ENCODE measurements around the gene HAND2. TPM values are rescaled to one million over a fixed set of nuclear protein-coding genes. Genes with fewer than 3 reads are reported as not detected.

HAND2 gene
- total RNA-seq, 1 donor from 2014 or later = not detected

- Mint-ChIP-seq H3K36me3 (ENCODE audit: low read depth) (peaks cover 8% of the 10 kb centered on the region), H3K4me3 (no peak overlapping the region), H3K9me3 (peaks cover 3% of the 10 kb centered on the region), H3K4me1 (ENCODE audit: low read depth) (peaks cover 11% of the 10 kb centered on the region), H3K27ac (no peak overlapping the region), H3K27me3 (ENCODE audit: insufficient read depth) (peaks cover 80% of the 10 kb centered on the region)
- intact Hi-C loops (cut with micrococcal nuclease) = no loop called here
- DNase-seq (ENCODE audit: low spot score) = no peak
These were observed 18.2 kb downstream of the HAND2 start for GRCh38 chr4:173511787-173512361.

- no peak for DNase-seq (ENCODE audit: low spot score)
- Mint-ChIP-seq H3K9me3 (peaks cover 3% of the 10 kb centered on the region), H3K36me3 (ENCODE audit: low read depth) (peaks cover 6% of the 10 kb centered on the region), H3K27ac (no peak overlapping the region), H3K4me1 (ENCODE audit: low read depth) (peaks cover 17% of the 10 kb centered on the region), H3K27me3 (ENCODE audit: insufficient read depth) (peaks cover 75% of the 10 kb centered on the region), H3K4me3 (peak overlapping the region; percentile 37)
- intact Hi-C loops (cut with micrococcal nuclease) = loop anchor here (1.0 kb wide), 1 partner anchor 19 kb away; no protein-coding TSS in a partner anchor
These were observed 20.7 kb downstream of the HAND2 start for GRCh38 chr4:173509036-173510001.

- intact Hi-C loops (cut with micrococcal nuclease) = loop anchor here (1.0 kb wide), 1 partner anchor 20 kb away; no protein-coding TSS in a partner anchor
- Mint-ChIP-seq H3K4me1 (ENCODE audit: low read depth) (peaks cover 17% of the 10 kb centered on the region), H3K27ac (peak overlapping the region; percentile 23), H3K9me3 (peaks cover 3% of the 10 kb centered on the region), H3K27me3 (ENCODE audit: insufficient read depth) (peaks cover 77% of the 10 kb centered on the region), H3K4me3 (peak overlapping the region; percentile 37), H3K36me3 (ENCODE audit: low read depth) (peaks cover 6% of the 10 kb centered on the region)
- DNase-seq (ENCODE audit: low spot score) = no peak
These were observed 21.5 kb downstream of the HAND2 start for GRCh38 chr4:173508386-173509035.

GRCh38 chr4:173507471-173508385 is 22.3 kb downstream of the HAND2 start:
- Mint-ChIP-seq H3K4me3 (peak overlapping the region; percentile 49), H3K36me3 (ENCODE audit: low read depth) (peaks cover 6% of the 10 kb centered on the region), H3K4me1 (ENCODE audit: low read depth) (peaks cover 17% of the 10 kb centered on the region), H3K27ac (peak overlapping the region; percentile 23), H3K27me3 (ENCODE audit: insufficient read depth) (peaks cover 76% of the 10 kb centered on the region), H3K9me3 (peaks cover 3% of the 10 kb centered on the region)
- DNase-seq (ENCODE audit: low spot score) = no peak
- intact Hi-C loops (cut with micrococcal nuclease) = no loop called here

- H3K9me3 Mint-ChIP-seq = peaks cover 7% of the 10 kb centered on the region
- no peak for DNase-seq (ENCODE audit: low spot score)
- H3K27me3 Mint-ChIP-seq (ENCODE audit: insufficient read depth) = peaks cover 78% of the 10 kb centered on the region
- no peak overlapping the region for H3K4me3 Mint-ChIP-seq
- no peak overlapping the region for H3K27ac Mint-ChIP-seq
- H3K4me1 Mint-ChIP-seq (ENCODE audit: low read depth) = peaks cover 17% of the 10 kb centered on the region
- intact Hi-C loops (cut with micrococcal nuclease) = loop anchor here (1.0 kb wide), 1 partner anchor 614 kb away; no protein-coding TSS in a partner anchor
- H3K36me3 Mint-ChIP-seq (ENCODE audit: low read depth) = peaks cover 6% of the 10 kb centered on the region
These were observed 23.3 kb downstream of the HAND2 start for GRCh38 chr4:173506597-173507211.

GRCh38 chr4:173505924-173506518 is 24.0 kb downstream of the HAND2 start:
- Mint-ChIP-seq H3K27me3 (ENCODE audit: insufficient read depth) (peaks cover 81% of the 10 kb centered on the region), H3K4me3 (no peak overlapping the region), H3K9me3 (peaks cover 7% of the 10 kb centered on the region), H3K4me1 (ENCODE audit: low read depth) (peaks cover 17% of the 10 kb centered on the region), H3K36me3 (ENCODE audit: low read depth) (peaks cover 8% of the 10 kb centered on the region), H3K27ac (no peak overlapping the region)
- intact Hi-C loops (cut with micrococcal nuclease) = loop anchor here (1.0 kb wide), 1 partner anchor 614 kb away; no protein-coding TSS in a partner anchor
- no peak for DNase-seq (ENCODE audit: low spot score)

GRCh38 chr4:173504181-173504503 is 25.9 kb downstream of the HAND2 start:
- Mint-ChIP-seq H3K4me3 (no peak overlapping the region), H3K27ac (no peak overlapping the region), H3K4me1 (ENCODE audit: low read depth) (peaks cover 21% of the 10 kb centered on the region), H3K36me3 (ENCODE audit: low read depth) (peaks cover 10% of the 10 kb centered on the region), H3K9me3 (peaks cover 13% of the 10 kb centered on the region), H3K27me3 (ENCODE audit: insufficient read depth) (peaks cover 76% of the 10 kb centered on the region)
- intact Hi-C loops (cut with micrococcal nuclease) = loop anchor here (5.0 kb wide), 1 partner anchor 33 kb away; no protein-coding TSS in a partner anchor
- DNase-seq (ENCODE audit: low spot score) = no peak

- DNase-seq (ENCODE audit: low spot score) = no peak
- H3K9me3 Mint-ChIP-seq = peaks cover 13% of the 10 kb centered on the region
These were observed 26.5 kb downstream of the HAND2 start for GRCh38 chr4:173503330-173504180.

GRCh38 chr4:173502282-173502681 is 27.7 kb downstream of the HAND2 start:
- H3K27me3 Mint-ChIP-seq (ENCODE audit: insufficient read depth) = peaks cover 75% of the 10 kb centered on the region
- H3K4me3 Mint-ChIP-seq = no peak overlapping the region
- intact Hi-C loops (cut with micrococcal nuclease) = loop anchor here (5.0 kb wide), 1 partner anchor 35 kb away; no protein-coding TSS in a partner anchor
- no peak for DNase-seq (ENCODE audit: low spot score)
- H3K9me3 Mint-ChIP-seq = peaks cover 10% of the 10 kb centered on the region
- no peak overlapping the region for H3K27ac Mint-ChIP-seq
- peaks cover 5% of the 10 kb centered on the region for H3K36me3 Mint-ChIP-seq (ENCODE audit: low read depth)
- H3K4me1 Mint-ChIP-seq (ENCODE audit: low read depth) = peaks cover 12% of the 10 kb centered on the region

More at GRCh38 chr4:173503330-173504180, 26.5 kb downstream of the HAND2 start:
- intact Hi-C loops (cut with micrococcal nuclease) = loop anchor here (5.0 kb wide), 1 partner anchor 34 kb away; no protein-coding TSS in a partner anchor
- Mint-ChIP-seq H3K4me3 (no peak overlapping the region), H3K27ac (no peak overlapping the region), H3K27me3 (ENCODE audit: insufficient read depth) (peaks cover 76% of the 10 kb centered on the region), H3K36me3 (ENCODE audit: low read depth) (peaks cover 10% of the 10 kb centered on the region), H3K4me1 (ENCODE audit: low read depth) (peaks cover 17% of the 10 kb centered on the region)

- DNase-seq (ENCODE audit: low spot score) = no peak
- Mint-ChIP-seq H3K27me3 (ENCODE audit: insufficient read depth) (peaks cover 75% of the 10 kb centered on the region), H3K36me3 (ENCODE audit: low read depth) (peaks cover 5% of the 10 kb centered on the region), H3K27ac (no peak overlapping the region), H3K4me1 (ENCODE audit: low read depth) (peaks cover 11% of the 10 kb centered on the region), H3K4me3 (peak overlapping the region; percentile 7), H3K9me3 (peaks cover 10% of the 10 kb centered on the region)
- intact Hi-C loops (cut with micrococcal nuclease) = loop anchor here (5.0 kb wide), 1 partner anchor 36 kb away; no protein-coding TSS in a partner anchor
These were observed 28.4 kb downstream of the HAND2 start for GRCh38 chr4:173501592-173502150.
